Measurements from ENCODE around the gene PAFAH2.

Gene PAFAH2

GRCh38 chr1:25927521-25928265 is 70.2 kb downstream of the PAFAH2 start:
- DNase-seq, result peak; percentile 84

GRCh38 chr1:25926731-25927496 is 70.9 kb downstream of the PAFAH2 start:
- DNase-seq, result peak; percentile 88

- DNase-seq, result peak; percentile 16
These were observed 73.4 kb downstream of the PAFAH2 start for GRCh38 chr1:25924454-25924853.

GRCh38 chr1:25922971-25923552 is 74.8 kb downstream of the PAFAH2 start:
- peak; percentile 82 for DNase-seq

- peak; percentile 95 for DNase-seq
These were observed 75.5 kb downstream of the PAFAH2 start for GRCh38 chr1:25922056-25922970.

GRCh38 chr1:25918615-25919014 is 79.2 kb downstream of the PAFAH2 start:
- DNase-seq, result no peak

GRCh38 chr1:25917996-25918395 is 79.9 kb downstream of the PAFAH2 start:
- no peak for DNase-seq

GRCh38 chr1:25916460-25916859 is 81.4 kb downstream of the PAFAH2 start:
- no peak for DNase-seq

GRCh38 chr1:25914074-25914995 is 83.5 kb downstream of the PAFAH2 start:
- no peak for DNase-seq

GRCh38 chr1:25913206-25913605 is 84.7 kb downstream of the PAFAH2 start:
- DNase-seq, result no peak

- DNase-seq, result no peak
These were observed 85.6 kb downstream of the PAFAH2 start for GRCh38 chr1:25912076-25912831.

- DNase-seq, result no peak
These were observed 86.7 kb downstream of the PAFAH2 start for GRCh38 chr1:25911162-25911561.

All from NCI-H1092 treated with DMSO at 0.1 percent for 48 hours (cell line).